GM21367 (cell line): ENCODE results near the gene NOS3.
"Not testable (repeated sequence)": the region's sequence is repeated elsewhere in the genome, so short reads cannot be mapped to it uniquely, and the experiment has no call there.

Experiments used
- ATAC-seq: cut with Tn5 transposase; IDR thresholded peaks from one replicate; pipeline ENCODE4 v1.9.1; 2021; ENCODE audit not compliant: unreplicated experiment

NOS3 gene

DNA sequence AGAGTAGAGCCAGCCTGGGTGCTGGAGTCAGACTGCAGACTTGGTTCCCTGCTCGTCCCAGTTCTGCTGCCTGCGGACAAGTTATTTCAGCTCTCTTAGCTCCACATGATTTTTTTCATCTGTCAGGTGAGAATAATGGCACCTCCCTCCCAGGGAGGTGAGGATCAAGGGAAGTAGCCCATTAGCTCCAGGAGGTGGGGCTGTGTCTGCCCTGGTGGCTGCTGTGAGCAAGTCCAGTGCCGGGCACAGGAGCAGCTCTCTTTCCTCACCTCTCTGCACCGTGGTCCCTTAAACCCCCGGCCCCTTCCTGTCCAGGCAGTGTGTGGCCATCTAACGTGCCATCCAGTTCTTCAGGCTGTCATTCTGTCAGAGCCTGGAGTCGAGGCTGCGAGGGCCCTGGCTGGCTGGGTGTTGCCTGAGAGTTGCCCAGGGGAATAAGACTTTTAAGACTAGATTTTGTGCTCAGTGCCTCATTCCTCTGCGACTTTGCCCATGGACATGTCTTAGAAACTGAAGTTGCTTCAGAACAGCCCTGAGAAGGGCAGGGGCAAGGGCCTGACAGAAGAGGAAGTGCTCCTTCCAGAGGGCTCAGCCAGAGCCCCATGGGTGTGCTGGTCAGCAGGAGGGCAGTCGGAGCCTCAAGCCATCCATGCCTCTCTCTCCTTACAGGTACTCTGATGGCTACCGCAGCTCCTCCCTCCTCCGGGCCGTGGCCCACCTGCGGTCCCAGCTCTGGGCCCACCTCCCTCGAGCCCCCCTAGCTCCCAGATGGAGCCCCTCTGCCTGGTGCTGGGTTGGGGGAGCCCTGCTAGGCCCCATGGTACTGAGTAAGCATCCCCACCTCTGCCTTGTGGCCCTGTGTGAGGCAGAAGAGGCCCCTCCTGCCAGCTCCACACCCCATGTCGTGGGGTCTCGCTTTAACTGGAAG, 42.4 kb downstream of the NOS3 start:
- no peak for ATAC-seq

DNA sequence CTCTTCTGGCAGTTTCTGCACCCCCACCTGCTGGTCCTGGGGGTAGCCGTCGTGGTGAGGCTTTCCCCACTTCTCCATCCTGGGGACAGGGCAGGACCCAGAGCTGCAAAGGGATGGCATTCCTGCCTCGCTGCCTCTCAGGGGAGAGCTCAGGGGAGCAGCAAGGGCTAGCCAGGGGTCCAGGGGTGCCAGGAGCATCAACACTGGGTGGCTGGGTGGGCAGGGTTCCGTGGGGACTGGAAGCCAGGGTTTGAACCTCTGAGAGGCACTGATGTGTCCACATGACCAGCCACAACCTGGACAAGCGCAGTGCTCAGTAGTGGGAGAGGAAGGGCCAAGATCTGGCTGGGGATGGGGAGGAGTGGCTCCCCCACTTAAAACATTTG, 43.0 kb downstream of the NOS3 start:
- ATAC-seq = no peak

GRCh38 chr7:151034312-151035025, 43.7 kb downstream of the NOS3 start:
- ATAC-seq = no peak

DNA sequence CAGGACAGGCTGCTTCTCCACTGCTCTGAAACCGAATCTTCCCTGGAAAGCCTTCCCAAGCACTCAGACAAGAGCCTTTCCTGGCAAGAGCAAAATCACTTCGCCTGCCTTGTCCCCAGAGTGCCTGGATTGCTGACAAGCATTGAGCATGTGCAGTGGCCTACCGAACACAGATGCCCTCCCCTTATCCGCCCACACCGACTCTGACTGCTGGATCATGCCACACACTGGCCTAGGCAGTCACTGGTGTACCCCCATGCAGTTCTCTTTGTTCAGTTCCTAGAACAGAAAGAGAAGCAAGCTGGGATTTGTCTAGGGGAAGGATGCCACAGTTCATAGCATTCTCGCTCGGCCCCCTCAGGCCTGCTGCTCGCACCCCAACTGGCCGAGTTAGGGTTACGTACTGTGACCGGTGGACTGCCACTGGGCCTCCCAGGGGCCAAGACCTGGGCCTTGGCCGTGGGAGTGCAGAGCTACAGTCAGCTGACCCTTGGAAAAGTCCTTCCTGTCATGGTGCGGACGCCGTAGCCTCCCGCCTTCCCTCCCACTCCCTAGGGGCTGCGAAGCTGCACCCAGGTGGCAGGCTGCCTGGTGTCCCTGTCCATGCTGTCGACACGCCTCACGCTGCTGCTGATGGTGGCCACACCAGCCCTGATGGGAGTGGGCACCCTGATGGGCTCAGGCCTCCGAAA, 44.4 kb downstream of the NOS3 start:
- ATAC-seq = no peak

GRCh38 chr7:151035902-151036301, 45.1 kb downstream of the NOS3 start:
- no peak for ATAC-seq

GRCh38 chr7:151038951-151039849, 48.4 kb downstream of the NOS3 start:
- ATAC-seq = no peak

DNA sequence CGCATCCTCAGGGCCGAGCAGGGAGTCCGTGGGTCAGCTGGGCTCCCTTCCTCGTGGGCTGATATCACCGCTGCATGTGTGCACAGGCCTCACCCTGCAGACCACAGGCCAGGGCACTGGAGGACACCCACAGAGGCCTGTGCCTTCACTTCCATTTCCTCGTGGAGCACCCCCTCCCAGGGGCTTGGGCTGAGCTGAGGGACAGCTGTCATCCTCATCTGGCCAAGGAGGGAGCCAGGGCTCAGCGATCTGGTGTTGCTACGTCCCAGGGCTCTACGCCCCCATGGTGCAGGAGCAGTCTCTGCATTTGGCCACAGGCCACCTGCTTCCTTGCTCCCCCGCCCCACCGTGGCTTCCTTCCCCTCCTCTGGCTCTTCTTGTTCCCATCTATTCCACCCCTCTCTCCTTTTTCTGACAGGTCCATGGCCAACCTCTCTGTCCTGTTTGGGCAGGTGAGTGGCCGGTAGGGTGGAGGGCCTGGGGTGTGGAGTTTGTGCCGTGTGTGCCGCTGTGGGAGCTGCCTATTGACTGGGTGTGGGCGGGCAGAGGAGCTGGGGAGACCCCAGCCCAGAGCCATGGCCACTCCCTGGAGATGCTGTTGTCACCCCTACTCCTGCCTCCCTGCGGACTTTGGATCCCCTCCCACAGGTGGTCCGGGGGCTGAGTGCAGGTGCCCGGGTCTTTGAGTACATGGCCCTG, 49.2 kb downstream of the NOS3 start:
- no peak for ATAC-seq

GRCh38 chr7:151040616-151041375, 50.0 kb downstream of the NOS3 start:
- no peak for ATAC-seq

DNA sequence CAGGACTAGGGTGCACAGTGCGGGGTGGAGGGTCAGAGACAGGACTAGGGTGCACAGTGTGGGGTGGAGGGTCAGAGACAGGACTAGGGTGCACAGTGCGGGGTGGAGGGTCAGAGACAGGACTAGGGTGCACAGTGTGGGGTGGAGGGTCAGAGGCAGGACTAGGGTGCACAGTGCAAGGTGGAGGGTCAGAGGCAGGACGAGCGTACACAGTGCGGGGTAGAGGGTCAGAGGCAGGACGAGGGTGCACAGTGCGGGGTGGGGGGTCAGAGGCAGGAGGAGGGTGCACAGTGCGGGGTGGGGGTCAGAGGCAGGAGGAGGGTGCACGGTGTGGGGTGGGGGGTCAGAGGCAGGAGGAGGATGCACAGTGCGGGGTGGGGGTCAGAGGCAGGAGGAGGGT, 52.6 kb downstream of the NOS3 start:
- not testable (repeated sequence) for ATAC-seq

GRCh38 chr7:151043959-151044358, 53.1 kb downstream of the NOS3 start:
- no peak for ATAC-seq

DNA sequence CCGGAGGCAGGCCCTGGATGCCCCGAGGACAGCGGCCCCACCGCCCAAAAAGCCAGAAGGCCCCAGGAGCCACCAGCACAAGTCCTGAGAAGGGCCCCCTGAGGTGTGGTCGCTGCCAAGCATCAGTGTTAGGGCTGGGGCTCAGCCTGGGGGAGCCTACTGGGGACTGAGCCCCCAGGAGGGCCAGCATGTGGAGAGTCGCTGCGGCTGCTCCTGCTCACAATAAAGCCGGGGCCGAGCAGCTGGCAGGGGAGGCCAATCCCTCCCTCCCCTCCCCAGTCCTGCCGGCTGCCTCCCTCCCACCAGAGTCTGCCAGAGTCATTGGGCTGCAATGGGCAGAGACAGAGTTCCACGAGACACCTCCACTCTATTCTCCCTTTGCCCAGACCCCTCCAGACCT, 54.4 kb downstream of the NOS3 start:
- ATAC-seq = no peak

- no peak for ATAC-seq
Measured at GRCh38 chr7:151045967-151046366, 55.1 kb downstream of the NOS3 start.

- ATAC-seq = no peak
Measured at GRCh38 chr7:151046603-151047573, 56.1 kb downstream of the NOS3 start.

DNA sequence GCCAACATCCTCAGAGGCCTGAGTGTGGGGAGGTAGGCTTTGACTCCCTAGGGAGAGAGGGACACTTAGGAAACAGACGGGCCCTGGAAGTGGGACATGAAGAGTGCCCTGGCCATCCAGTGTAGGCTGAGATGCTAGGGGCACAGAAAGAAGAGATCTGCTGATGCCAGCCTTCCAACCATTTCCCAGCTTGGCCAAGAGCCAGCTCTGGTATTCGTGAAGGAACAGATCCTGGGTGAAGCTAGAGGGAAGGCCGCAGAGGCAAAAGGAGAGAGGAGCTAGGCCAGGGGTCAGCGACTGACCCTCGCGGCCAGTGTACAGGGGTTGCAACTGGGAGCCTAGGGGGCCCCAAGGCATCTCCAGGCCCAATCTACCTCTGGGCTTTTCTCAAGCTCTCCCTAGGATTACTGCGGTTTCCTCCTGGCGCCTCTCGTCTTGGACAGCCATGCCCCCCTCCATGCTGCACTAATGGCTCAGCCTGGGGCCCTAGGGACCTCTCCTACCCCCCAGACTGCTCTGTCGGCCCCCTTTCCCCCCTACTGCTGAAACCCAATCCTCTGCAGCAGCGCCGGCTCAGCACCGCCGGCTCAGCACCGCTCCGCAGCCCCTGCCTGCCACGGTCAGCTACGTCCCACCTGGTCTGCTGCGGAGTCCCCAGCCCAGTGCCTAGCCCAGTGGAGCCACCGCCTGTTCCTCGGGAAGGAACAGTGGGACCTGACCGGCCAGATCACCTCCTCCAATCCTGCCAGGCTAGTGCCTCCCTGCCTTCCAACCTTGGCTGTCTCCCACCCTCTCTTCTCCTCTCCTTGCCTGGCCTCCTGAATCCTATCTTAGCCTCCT, 57.4 kb downstream of the NOS3 start, which contains the start of gene ASIC3:
ASIC3 (plus strand) TSS at position 556 of the 840 bp plus-strand sequence. CDS start 355 bp downstream, outside the sequence.
- ATAC-seq = no peak

DNA sequence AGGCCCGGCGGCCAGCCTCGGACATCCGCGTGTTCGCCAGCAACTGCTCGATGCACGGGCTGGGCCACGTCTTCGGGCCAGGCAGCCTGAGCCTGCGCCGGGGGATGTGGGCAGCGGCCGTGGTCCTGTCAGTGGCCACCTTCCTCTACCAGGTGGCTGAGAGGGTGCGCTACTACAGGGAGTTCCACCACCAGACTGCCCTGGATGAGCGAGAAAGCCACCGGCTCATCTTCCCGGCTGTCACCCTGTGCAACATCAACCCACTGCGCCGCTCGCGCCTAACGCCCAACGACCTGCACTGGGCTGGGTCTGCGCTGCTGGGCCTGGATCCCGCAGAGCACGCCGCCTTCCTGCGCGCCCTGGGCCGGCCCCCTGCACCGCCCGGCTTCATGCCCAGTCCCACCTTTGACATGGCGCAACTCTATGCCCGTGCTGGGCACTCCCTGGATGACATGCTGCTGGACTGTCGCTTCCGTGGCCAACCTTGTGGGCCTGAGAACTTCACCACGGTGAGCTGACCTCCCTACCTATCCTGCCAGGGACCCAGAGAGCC, 58.2 kb downstream of the NOS3 start:
- no peak for ATAC-seq

DNA sequence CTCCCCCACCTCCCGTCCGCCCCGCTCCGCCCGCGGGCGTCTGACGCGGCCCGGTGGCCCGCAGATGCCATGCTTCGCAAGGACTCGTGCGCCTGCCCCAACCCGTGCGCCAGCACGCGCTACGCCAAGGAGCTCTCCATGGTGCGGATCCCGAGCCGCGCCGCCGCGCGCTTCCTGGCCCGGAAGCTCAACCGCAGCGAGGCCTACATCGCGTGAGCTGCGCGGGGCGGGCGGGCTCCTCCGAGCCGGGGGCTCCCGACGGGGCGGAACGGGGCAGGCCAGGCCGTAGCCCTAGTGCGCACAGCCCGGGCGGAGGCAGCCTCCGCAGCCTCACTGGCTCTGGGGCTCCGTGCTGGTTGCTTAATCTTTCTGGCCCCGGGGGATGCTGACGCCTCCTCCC, 60.3 kb downstream of the NOS3 start:
- ATAC-seq = no peak

GRCh38 chr7:151053096-151053495, 62.3 kb downstream of the NOS3 start:
- no peak for ATAC-seq
